Liver (tissue), 9 donors: ENCODE data around the gene POLR3A. TPM values are rescaled to one million over a fixed set of nuclear protein-coding genes. Genes with fewer than 3 reads are reported as not detected.

ENCODE experiments used
- DNase-seq: peaks from one replicate; pipeline ENCODE4 v3.0.0-alpha.2; 2017; ENCODE audit warnings: low spot score
- H3K27ac ChIP-seq, 2 donors: one replicate each; pipeline ENCODE4 v1.7.0; 2013; ENCODE audit warnings: inconsistent platforms in 2 of 2, low read length in 2 of 2, control low read depth in 1 of 2, low read depth in 1 of 2, mild to moderate bottlenecking in 1 of 2
- H3K27me3 ChIP-seq, 4 donors: one replicate each; pipeline versions ENCODE4 v1.6.1 to v1.7.0; 2013; ENCODE audit warnings: low read length in 3 of 4, inconsistent platforms in 1 of 4, mild to moderate bottlenecking in 1 of 4, moderate library complexity in 1 of 4; ENCODE audit not compliant: control insufficient read depth in 4 of 4, insufficient read depth in 4 of 4
- H3K36me3 ChIP-seq, 4 donors: one replicate each; pipeline versions ENCODE4 v1.6.1 to v1.7.0; 2013; ENCODE audit warnings: low read length in 3 of 4, mild to moderate bottlenecking in 3 of 4, low read depth in 1 of 4, moderate library complexity in 1 of 4; ENCODE audit not compliant: control insufficient read depth in 4 of 4, insufficient read depth in 3 of 4
- H3K4me1 ChIP-seq, 4 donors: one replicate each; pipeline versions ENCODE4 v1.6.1 to v1.7.0; 2013; ENCODE audit warnings: low read length in 3 of 4, mild to moderate bottlenecking in 3 of 4, moderate library complexity in 1 of 4; ENCODE audit not compliant: control insufficient read depth in 4 of 4, insufficient read depth in 4 of 4
- H3K4me3 ChIP-seq, 3 donors: one replicate each; pipeline versions ENCODE4 v1.6.1 to v1.7.0; 2013; ENCODE audit warnings: low read length in 3 of 3, control low read depth in 1 of 3, low read depth in 1 of 3, mild to moderate bottlenecking in 1 of 3
- H3K9ac ChIP-seq, 2 donors: one replicate each; pipeline ENCODE4 v1.7.0; 2013; ENCODE audit warnings: low read length in 2 of 2, mild to moderate bottlenecking in 2 of 2, moderate library complexity in 2 of 2, control low read depth in 1 of 2, low read depth in 1 of 2
- H3K9me3 ChIP-seq, 4 donors: one replicate each; pipeline versions ENCODE4 v1.6.1 to v1.7.0; 2013; ENCODE audit warnings: low read length in 3 of 4; ENCODE audit not compliant: control insufficient read depth in 4 of 4
- GABPA ChIP-seq, 2 donors: IDR thresholded peaks in 1 of 2; conservative IDR thresholded peaks in 1 of 2; 2 replicates each; pipeline ENCODE4 v1.6.1; 2016; ENCODE audit warnings: antibody characterized with exemption in 2 of 2, mild to moderate bottlenecking in 1 of 2, moderate library complexity in 1 of 2
- HNF4A ChIP-seq, 2 donors: conservative IDR thresholded peaks; 2 replicates each; pipeline ENCODE4 v1.6.1; 2016; ENCODE audit warnings: antibody characterized with exemption in 2 of 2, mild to moderate bottlenecking in 2 of 2
- HNF4G ChIP-seq: IDR thresholded peaks from 2 replicates; pipeline ENCODE4 v1.6.1; 2016; ENCODE audit warnings: antibody characterized with exemption
- MAX ChIP-seq: IDR thresholded peaks from 2 replicates; pipeline ENCODE4 v1.6.1; 2016; ENCODE audit warnings: antibody characterized with exemption
- NR2F2 ChIP-seq: IDR thresholded peaks from 2 replicates; pipeline ENCODE4 v1.6.1; 2016; ENCODE audit warnings: antibody characterized with exemption
- RAD21 ChIP-seq, 2 donors: IDR thresholded peaks; 2 replicates each; pipeline ENCODE4 v1.6.1; 2016; ENCODE audit warnings: antibody characterized with exemption in 2 of 2, mild to moderate bottlenecking in 2 of 2
- REST ChIP-seq: IDR thresholded peaks from 2 replicates; pipeline ENCODE4 v1.6.1; 2016; ENCODE audit warnings: antibody characterized with exemption, mild to moderate bottlenecking
- RXRA ChIP-seq, 2 donors: IDR thresholded peaks; 2 replicates each; pipeline ENCODE4 v1.6.1; 2017 to 2018; ENCODE audit warnings: antibody characterized with exemption in 2 of 2, mild to moderate bottlenecking in 1 of 2
- WGBS: extraction: QIAGEN DNeasy Blood & Tissue Kit; methylation state at CpG from one replicate; pipeline ENCODE4 v1.1.7; 2013; 5-methylcytosine and 5-hydroxymethylcytosine counted together
- polyA plus RNA-seq, 2 donors: library from polyadenylated mRNA; stranded (reverse) in 1 of 2; unstranded in 1 of 2; fragments of 200-250 nt in 1 of 2; fragments of >200 nt in 1 of 2; fragmentation: Nextera tagmentation in 1 of 2; extraction: Ambion mirVana in 1 of 2; gene quantifications; one replicate each; pipeline versions ENCODE4 v1.2.1 to v1.2.3, GENCODE V29; 2013 to 2015
- total RNA-seq, 2 donors: library from RNA; depleted of rRNA; stranded (reverse); fragments of >200 nt; gene quantifications; one replicate each; pipeline ENCODE4 v1.2.3, GENCODE V29; 2014
- TF ChIP-seq, protein P1 (sequence below): fragments of 150-350 bp; IDR thresholded peaks from 2 replicates; pipeline ENCODE4 v1.5.1; 2017; ENCODE audit warnings: improper control_type of control experiment, low read depth, low read length; ENCODE audit not compliant: missing input control
- donor health status: healthy.
- donor health status: healthy.
- donor health status: healthy.
- donor health status: healthy.
- donor health status: healthy.

The POLR3A gene
- total and polyA plus RNA-seq, 4 donors, result 3.2 to 9.6 (median 5.5) TPM

GRCh38 chr10:77984986-77985385 is 44.3 kb downstream of the POLR3A start (continued):
- no peak for TF ChIP-seq RXRA (IDR thresholded peaks at IDR 0.05)

- 78% methylated on average over 16 of the region's 16 CpGs for WGBS
- no peaks in the 10 kb centered on the region for H3K27me3 ChIP-seq
- peak; percentile 15 to 23 for TF ChIP-seq RAD21 (IDR thresholded peaks at IDR 0.05)
- no peak for TF ChIP-seq HNF4A (conservative IDR thresholded peaks at IDR 0.05)
- TF ChIP-seq, protein P1, sequence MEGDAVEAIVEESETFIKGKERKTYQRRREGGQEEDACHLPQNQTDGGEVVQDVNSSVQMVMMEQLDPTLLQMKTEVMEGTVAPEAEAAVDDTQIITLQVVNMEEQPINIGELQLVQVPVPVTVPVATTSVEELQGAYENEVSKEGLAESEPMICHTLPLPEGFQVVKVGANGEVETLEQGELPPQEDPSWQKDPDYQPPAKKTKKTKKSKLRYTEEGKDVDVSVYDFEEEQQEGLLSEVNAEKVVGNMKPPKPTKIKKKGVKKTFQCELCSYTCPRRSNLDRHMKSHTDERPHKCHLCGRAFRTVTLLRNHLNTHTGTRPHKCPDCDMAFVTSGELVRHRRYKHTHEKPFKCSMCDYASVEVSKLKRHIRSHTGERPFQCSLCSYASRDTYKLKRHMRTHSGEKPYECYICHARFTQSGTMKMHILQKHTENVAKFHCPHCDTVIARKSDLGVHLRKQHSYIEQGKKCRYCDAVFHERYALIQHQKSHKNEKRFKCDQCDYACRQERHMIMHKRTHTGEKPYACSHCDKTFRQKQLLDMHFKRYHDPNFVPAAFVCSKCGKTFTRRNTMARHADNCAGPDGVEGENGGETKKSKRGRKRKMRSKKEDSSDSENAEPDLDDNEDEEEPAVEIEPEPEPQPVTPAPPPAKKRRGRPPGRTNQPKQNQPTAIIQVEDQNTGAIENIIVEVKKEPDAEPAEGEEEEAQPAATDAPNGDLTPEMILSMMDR, result no peak
- TF ChIP-seq NR2F2, result peak; percentile 59
- TF ChIP-seq RXRA (IDR thresholded peaks at IDR 0.05), result peak in 1 of 2 donors; percentile 11
- no peak for DNase-seq
- H3K9ac ChIP-seq, result no peak overlapping the region
- no peaks in the 10 kb centered on the region for H3K9me3 ChIP-seq
- no peaks in the 10 kb centered on the region for H3K4me1 ChIP-seq
- peaks cover 10 to 83% (median 74%) of the 10 kb centered on the region in 4 donors for H3K36me3 ChIP-seq
- H3K4me3 ChIP-seq, result no peak overlapping the region
- H3K27ac ChIP-seq, result no peak overlapping the region
Observed at GRCh38 chr10:77983384-77984341, 45.7 kb downstream of the POLR3A start.

GRCh38 chr10:77981281-77981680 is 48.0 kb downstream of the POLR3A start:
- Histone ChIP-seq H3K4me3 (no peak overlapping the region), H3K4me1 (no peaks in the 10 kb centered on the region), H3K9me3 (no peaks in the 10 kb centered on the region), H3K27ac (no peak overlapping the region), H3K9ac (no peak overlapping the region), H3K36me3 (peaks cover 14 to 82% (median 71%) of the 10 kb centered on the region in 4 donors), H3K27me3 (no peaks in the 10 kb centered on the region)
- WGBS, result 98% methylated on average over 13 of the region's 13 CpGs
- TF ChIP-seq GABPA (IDR thresholded peaks at IDR 0.05 in 1 of 2, conservative IDR thresholded peaks at IDR 0.05 in 1 of 2), result no peak
- TF ChIP-seq RAD21 (IDR thresholded peaks at IDR 0.05), result no peak
- TF ChIP-seq HNF4A (conservative IDR thresholded peaks at IDR 0.05), result no peak
- no peak for TF ChIP-seq HNF4G
- no peak for DNase-seq

DNA sequence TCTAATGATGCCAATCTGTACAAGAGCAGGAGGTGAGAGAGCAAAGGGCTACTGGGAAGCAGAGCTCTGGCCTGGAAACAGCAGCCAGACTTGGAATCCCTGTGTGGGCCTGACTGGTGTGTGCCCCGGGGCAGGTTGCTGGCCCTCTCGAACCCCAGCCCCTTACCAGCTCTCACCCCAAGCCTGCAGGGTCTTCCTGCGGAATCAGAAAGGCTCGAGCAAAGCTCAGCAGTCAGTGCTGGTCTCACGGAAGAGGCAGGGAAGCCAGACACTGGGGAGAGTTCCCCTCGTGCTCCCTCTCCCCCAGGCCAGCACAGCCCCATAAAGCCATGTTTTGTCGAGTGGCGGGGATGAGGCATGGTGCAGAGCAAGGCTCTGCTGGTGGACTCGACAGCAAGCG is 50.1 kb downstream of the POLR3A start:
- WGBS, result 97% methylated on average over 10 of the region's 10 CpGs
- Histone ChIP-seq H3K4me1 (peaks cover 4 to 13% (median 11%) of the 10 kb centered on the region in 4 donors), H3K36me3 (peaks cover 14 to 68% (median 55%) of the 10 kb centered on the region in 4 donors), H3K27me3 (no peaks in the 10 kb centered on the region), H3K27ac (no peak overlapping the region), H3K9ac (no peak overlapping the region), H3K4me3 (no peak overlapping the region), H3K9me3 (no peaks in the 10 kb centered on the region)
- TF ChIP-seq MAX, result no peak
- TF ChIP-seq GABPA (IDR thresholded peaks at IDR 0.05 in 1 of 2, conservative IDR thresholded peaks at IDR 0.05 in 1 of 2), result no peak
- no peak for TF ChIP-seq REST
- TF ChIP-seq, protein P1, result no peak
- DNase-seq, result no peak
